Psoas muscle (tissue), 8 donors: Measurements from ENCODE around the gene RNF145. TPM values are rescaled to one million over a fixed set of nuclear protein-coding genes. Genes with fewer than 3 reads are reported as not detected.
A peak's percentile ranks its signal among the peaks of the same experiment; 100 is the strongest.

ENCODE experiments used
- ATAC-seq, 4 donors: fragments of 200-7000 bp; cut with Tn5 transposase; one replicate each; pipeline ENCODE4 v1.9.1; 2020; ENCODE audit warnings: moderate library complexity in 3 of 4, mild to moderate bottlenecking in 2 of 4
- DNase-seq, 2 donors: peaks; one replicate each; pipeline ENCODE4 v3.0.0-alpha.2; 2020
- H3K27ac ChIP-seq: fragments of 200-600 bp; one replicate; pipeline ENCODE4 v1.8.0; 2022
- H3K27me3 ChIP-seq, 3 donors: fragments of 200-600 bp in 1 of 3; one replicate each; pipeline versions ENCODE4 v1.6.1 to v1.8.0; 2013 to 2022; ENCODE audit warnings: low read length in 2 of 3, mild to moderate bottlenecking in 2 of 3, moderate library complexity in 1 of 3; ENCODE audit not compliant: insufficient read depth in 3 of 3
- H3K36me3 ChIP-seq, 2 donors: fragments of 200-600 bp in 1 of 2; one replicate each; pipeline versions ENCODE4 v1.6.1 to v1.8.0; 2013 to 2022; ENCODE audit warnings: low read depth in 1 of 2, mild to moderate bottlenecking in 1 of 2, moderate library complexity in 1 of 2; ENCODE audit not compliant: insufficient read depth in 1 of 2
- H3K4me1 ChIP-seq: fragments of 200-600 bp; one replicate; pipeline ENCODE4 v1.8.0; 2022
- H3K4me3 ChIP-seq: fragments of 200-600 bp; one replicate; pipeline ENCODE4 v1.8.0; 2022; ENCODE audit warnings: mild to moderate bottlenecking
- H3K9me3 ChIP-seq: fragments of 200-600 bp; one replicate; pipeline ENCODE4 v1.8.0; 2022
- WGBS, 3 donors: extraction: QIAGEN DNeasy Blood & Tissue Kit; methylation state at CpG; one replicate each; pipeline versions ENCODE4 v1.1.6 to v1.1.7; 2013; 5-methylcytosine and 5-hydroxymethylcytosine counted together
- intact Hi-C, 2 donors: fragments of 100-400 bp; cut with DNase I; formaldehyde crosslinking; loops; one replicate each; pipeline versions ENCODE4 v1.11.0 to v1.14.2; 2022
- long read RNA-seq, 2 donors: library from polyadenylated mRNA; unstranded; transcript quantifications; one replicate each; pipeline ENCODE4 v2.0.0, GENCODE V29; 2021
- polyA plus RNA-seq, 3 donors: library from polyadenylated mRNA; stranded (reverse); fragments of 200-250 nt; gene quantifications; one replicate each; pipeline ENCODE4 v1.2.3, GENCODE V29; 2013
- total RNA-seq, 4 donors: library from RNA; stranded (reverse); fragmentation: NEBNext Ultra II Directional in 2 of 4; extraction: Animal tissue kit (Norgen Biotek cat#: 25700) in 2 of 4; gene quantifications; one replicate each; pipeline versions ENCODE4 v1.2.1 to v1.2.4, GENCODE V29; 2021 to 2023
- TF ChIP-seq, protein P1 (sequence below): fragments of 200-600 bp; IDR thresholded peaks from one replicate; pipeline ENCODE4 v1.8.0; 2022; ENCODE audit warnings: antibody characterized with exemption
- donor health status: healthy with polysubstance abuse.
- donor health status: DM: no; HTN: no; CAD: no; lungs with moderate emphysema.
- donor health status: Bipolar disorder and iron deficiency.
- donor health status: healthy.
- donor health status: DM: yes; HTN: yes; CAD: no.
- donor health status: DM: no; HTN: no; CAD: no.
- donor health status: DM: no; HTN: no; CAD: no.
- donor health status: DM: yes; HTN: yes; CAD: no.

The RNF145 gene
- 10 to 100 TPM in 3 of 4 donors, 1 to 10 TPM in 1; 8.8 to 17.8 (median 13.8) TPM for total RNA-seq
- polyA plus RNA-seq: 10 to 100 TPM in 2 of 3 donors, 1 to 10 TPM in 1; 6.0 to 13.3 (median 13.2) TPM
- long read RNA-seq, donor 1, partial matches to known transcripts: 7 of 9 reads
- long read RNA-seq, donor 1, other reads (novel, unspliced or antisense): 1 of 9 reads
- long read RNA-seq, donor 2, partial matches to known transcripts: 0 of 1 reads
- long read RNA-seq, donor 2, other reads (novel, unspliced or antisense): 0 of 1 reads

GRCh38 chr5:159209438-159210209 is at the start of gene RNF145:
TSS of gene RNF145 (minus strand) at chr5:159209553. CDS start at chr5:159203617, 5,936 bp downstream.
- no peaks in the 10 kb centered on the region for H3K27me3 ChIP-seq
- DNase-seq: peak; percentile 90
- peak within 1 kb of the TSS; percentile 82 for H3K27ac ChIP-seq
- WGBS, 3 donors: 1% methylated on average over 37 to 65 of the region's 65 CpGs
- no peaks in the 10 kb centered on the region for H3K36me3 ChIP-seq
- peaks cover 17% of the 10 kb centered on the region for H3K4me1 ChIP-seq
- H3K4me3 ChIP-seq: peak within 1 kb of the TSS; percentile 86
- no peaks in the 10 kb centered on the region for H3K9me3 ChIP-seq
- ATAC-seq: peak; percentile 85 to 87 (median 86)
- TF ChIP-seq, protein P1, sequence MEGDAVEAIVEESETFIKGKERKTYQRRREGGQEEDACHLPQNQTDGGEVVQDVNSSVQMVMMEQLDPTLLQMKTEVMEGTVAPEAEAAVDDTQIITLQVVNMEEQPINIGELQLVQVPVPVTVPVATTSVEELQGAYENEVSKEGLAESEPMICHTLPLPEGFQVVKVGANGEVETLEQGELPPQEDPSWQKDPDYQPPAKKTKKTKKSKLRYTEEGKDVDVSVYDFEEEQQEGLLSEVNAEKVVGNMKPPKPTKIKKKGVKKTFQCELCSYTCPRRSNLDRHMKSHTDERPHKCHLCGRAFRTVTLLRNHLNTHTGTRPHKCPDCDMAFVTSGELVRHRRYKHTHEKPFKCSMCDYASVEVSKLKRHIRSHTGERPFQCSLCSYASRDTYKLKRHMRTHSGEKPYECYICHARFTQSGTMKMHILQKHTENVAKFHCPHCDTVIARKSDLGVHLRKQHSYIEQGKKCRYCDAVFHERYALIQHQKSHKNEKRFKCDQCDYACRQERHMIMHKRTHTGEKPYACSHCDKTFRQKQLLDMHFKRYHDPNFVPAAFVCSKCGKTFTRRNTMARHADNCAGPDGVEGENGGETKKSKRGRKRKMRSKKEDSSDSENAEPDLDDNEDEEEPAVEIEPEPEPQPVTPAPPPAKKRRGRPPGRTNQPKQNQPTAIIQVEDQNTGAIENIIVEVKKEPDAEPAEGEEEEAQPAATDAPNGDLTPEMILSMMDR: no peak
- intact Hi-C loops: loop anchor here (2.0 to 5.0 kb wide), 4 partner anchors 37 to 53 kb away; partner anchors contain the start of gene UBLCP1 (in 2 of the 2)

DNA sequence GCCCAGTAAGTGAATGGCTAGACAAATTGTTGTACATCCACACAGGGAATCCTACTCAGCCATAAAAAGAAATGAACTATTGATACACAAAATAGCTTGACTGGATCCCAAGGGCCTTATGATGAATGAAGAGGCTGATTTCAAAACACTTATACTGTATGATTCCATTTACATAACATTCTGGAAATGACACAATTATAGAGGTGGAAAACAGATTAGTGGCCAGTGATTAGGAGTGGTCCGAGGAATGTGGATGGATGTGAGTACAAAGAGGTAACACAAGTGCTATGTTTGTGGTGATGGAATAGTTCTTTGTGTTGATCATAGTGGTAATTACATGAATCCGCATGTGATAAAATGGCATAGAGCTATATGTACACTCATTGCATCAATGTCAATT is 49.0 kb upstream of the RNF145 start:
- Histone ChIP-seq H3K27me3 (peaks cover 0 to 10% (median 0%) of the 10 kb centered on the region in 3 donors), H3K4me1 (peaks cover 4% of the 10 kb centered on the region), H3K27ac (no peak overlapping the region), H3K9me3 (no peaks in the 10 kb centered on the region), H3K36me3 (no peaks in the 10 kb centered on the region), H3K4me3 (no peak overlapping the region)
- 93 to 96% (median 93%) methylated on average over 2 of the region's 2 CpGs for WGBS, 3 donors
- ATAC-seq (no peak), DNase-seq (no peak)
- intact Hi-C loops: no loop called here
- TF ChIP-seq, protein P1: no peak

DNA sequence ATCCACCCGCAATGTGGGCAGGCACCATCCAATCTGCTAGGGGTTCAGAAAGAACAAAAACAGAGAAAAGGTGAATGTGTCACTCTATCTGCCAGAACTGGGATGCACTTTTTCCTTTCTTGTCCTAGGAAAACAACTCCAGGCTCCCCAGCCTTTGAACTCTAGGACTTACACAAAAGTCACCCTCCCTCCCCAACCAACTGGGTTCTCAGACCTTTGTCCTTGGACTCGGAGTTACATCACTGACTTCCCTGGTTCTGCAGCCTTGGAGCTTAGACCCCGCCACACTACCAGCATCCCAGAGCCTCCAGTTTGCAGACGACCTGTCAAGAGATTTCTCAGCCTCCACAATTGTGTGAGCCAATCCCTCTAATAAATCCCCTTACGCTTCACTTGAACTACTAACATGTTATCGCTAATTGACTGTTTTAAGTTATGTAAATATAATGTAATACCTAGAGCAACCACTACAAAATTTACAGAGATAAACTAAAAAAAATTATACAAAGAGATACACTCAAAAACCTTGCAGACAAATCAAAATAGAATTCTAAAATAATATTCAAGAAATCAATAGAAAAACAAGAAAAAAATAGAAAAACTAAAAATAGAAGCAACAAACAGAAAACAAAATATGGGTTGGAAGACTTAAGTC is 48.4 kb upstream of the RNF145 start:
- Histone ChIP-seq H3K9me3 (no peaks in the 10 kb centered on the region), H3K4me1 (peaks cover 4% of the 10 kb centered on the region), H3K4me3 (no peak overlapping the region), H3K27me3 (peaks cover 0 to 10% (median 0%) of the 10 kb centered on the region in 3 donors), H3K27ac (no peak overlapping the region), H3K36me3 (no peaks in the 10 kb centered on the region)
- TF ChIP-seq, protein P1: peak; percentile 5
- intact Hi-C loops: no loop called here
- no peak for DNase-seq
- ATAC-seq: no peak
- 72 to 78% (median 77%) methylated on average over 6 of the region's 6 CpGs for WGBS, 3 donors

DNA sequence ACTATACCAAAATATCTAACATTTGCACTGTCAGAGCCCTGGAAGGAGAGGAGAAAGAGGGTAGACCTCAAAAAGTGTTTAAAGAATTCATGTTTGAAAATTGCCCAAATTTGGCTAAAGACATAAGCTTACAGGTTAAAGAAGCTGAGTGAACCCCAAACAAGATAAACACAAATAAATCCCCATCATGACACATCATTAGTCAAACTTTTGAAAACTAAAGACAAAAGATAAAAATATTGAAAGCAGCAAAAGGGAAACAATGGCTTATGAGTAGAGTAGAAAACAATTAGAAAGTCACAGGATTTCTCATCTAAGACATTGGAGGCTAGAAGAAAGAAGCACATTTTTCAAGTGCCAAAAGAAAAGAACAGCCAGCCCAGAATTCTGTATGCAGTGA is 47.7 kb upstream of the RNF145 start:
- Histone ChIP-seq H3K27ac (no peak overlapping the region), H3K9me3 (no peaks in the 10 kb centered on the region), H3K4me1 (peaks cover 3% of the 10 kb centered on the region), H3K36me3 (no peaks in the 10 kb centered on the region), H3K4me3 (no peak overlapping the region), H3K27me3 (peaks cover 0 to 10% (median 0%) of the 10 kb centered on the region in 3 donors)
- TF ChIP-seq, protein P1: no peak
- ATAC-seq: no peak
- intact Hi-C loops: no loop called here
- no peak for DNase-seq
